Measurements from ENCODE around the gene ABLIM2.

Gene ABLIM2

GRCh38 chr4:8040607-8041006 is 118.0 kb downstream of the ABLIM2 start:
- no peak for DNase-seq

- no peak for DNase-seq
These were observed 118.8 kb downstream of the ABLIM2 start for GRCh38 chr4:8039853-8040252.

- DNase-seq, result no peak
These were observed 119.3 kb downstream of the ABLIM2 start for GRCh38 chr4:8039290-8039689.

GRCh38 chr4:8038719-8039251 is 119.8 kb downstream of the ABLIM2 start:
- DNase-seq, result no peak

GRCh38 chr4:8038083-8038482 is 120.5 kb downstream of the ABLIM2 start:
- DNase-seq, result no peak

- no peak for DNase-seq
These were observed 121.4 kb downstream of the ABLIM2 start for GRCh38 chr4:8037150-8037769.

- no peak for DNase-seq
These were observed 123.2 kb downstream of the ABLIM2 start for GRCh38 chr4:8035371-8035780.

- DNase-seq, result no peak
These were observed 124.6 kb downstream of the ABLIM2 start for GRCh38 chr4:8033829-8034528.

- no peak for DNase-seq
These were observed 125.4 kb downstream of the ABLIM2 start for GRCh38 chr4:8033067-8033755.

- DNase-seq, result no peak
These were observed 126.2 kb downstream of the ABLIM2 start for GRCh38 chr4:8032381-8032780.

GRCh38 chr4:8030121-8030781 is 128.4 kb downstream of the ABLIM2 start:
- no peak for DNase-seq

GRCh38 chr4:8029689-8030088 is 128.9 kb downstream of the ABLIM2 start:
- no peak for DNase-seq

GRCh38 chr4:8028884-8029568 is 129.6 kb downstream of the ABLIM2 start:
- DNase-seq, result no peak

- DNase-seq, result no peak
These were observed 130.2 kb downstream of the ABLIM2 start for GRCh38 chr4:8028368-8028767.

GRCh38 chr4:8026453-8026852 is 132.2 kb downstream of the ABLIM2 start:
- DNase-seq, result no peak

- DNase-seq, result no peak
These were observed 132.9 kb downstream of the ABLIM2 start for GRCh38 chr4:8025668-8026067.

- no peak for DNase-seq
These were observed 134.4 kb downstream of the ABLIM2 start for GRCh38 chr4:8024073-8024786.

GRCh38 chr4:8023696-8024033 is 134.9 kb downstream of the ABLIM2 start:
- no peak for DNase-seq

- no peak for DNase-seq
These were observed 135.6 kb downstream of the ABLIM2 start for GRCh38 chr4:8022767-8023695.

GRCh38 chr4:8021796-8022195 is 136.8 kb downstream of the ABLIM2 start:
- no peak for DNase-seq
